Amniotic epithelial cell (primary cell): ENCODE results near the gene TEX26.
A peak's percentile ranks its signal among the peaks of the same experiment; 100 is the strongest.

Source experiments
- DNase-seq: peaks from one replicate; pipeline ENCODE4 v3.0.0-alpha.2; 2010; ENCODE audit warnings: low read depth

Gene TEX26

DNA sequence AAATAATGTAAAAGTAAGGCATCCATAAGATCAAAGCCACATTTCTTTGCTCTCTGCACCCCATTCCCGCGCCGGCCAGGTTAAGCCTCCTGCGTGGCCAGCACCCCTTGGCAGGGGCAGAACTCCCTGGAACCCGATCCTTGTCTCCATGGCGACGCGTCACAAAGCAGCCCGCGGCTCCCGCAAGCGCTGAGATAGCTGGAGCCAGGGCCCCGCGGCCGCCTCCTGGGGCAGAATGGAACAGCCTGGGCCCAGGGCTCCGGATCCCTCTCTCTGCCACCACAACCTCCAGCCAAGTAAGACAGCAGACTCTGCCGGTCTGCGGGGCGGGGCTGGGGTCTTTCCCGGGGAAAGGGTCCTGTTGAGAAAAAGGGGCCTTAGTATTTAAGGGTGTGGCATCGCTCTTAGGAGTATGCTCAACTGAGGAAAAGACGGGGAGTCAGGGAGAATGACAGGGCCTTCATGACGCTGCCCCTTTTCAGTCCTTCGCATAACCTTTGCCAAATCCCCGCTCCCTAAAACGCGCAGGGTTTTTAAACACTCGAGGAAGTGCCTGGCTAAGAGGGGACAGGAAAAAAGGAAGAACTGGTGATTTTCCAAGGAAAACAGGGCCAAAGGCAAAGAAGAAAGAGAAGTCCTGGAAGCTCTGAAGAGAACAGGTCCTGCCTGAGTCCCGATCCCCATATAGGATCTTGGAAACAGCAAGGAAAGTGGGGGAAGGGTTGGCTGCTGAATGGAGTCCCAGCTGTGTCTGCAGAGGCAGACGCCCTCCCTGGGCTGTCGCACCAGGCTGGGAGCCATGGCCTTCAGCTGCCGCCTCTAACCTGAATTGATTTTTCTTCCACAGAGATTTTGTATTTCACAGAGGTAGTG is at the start of gene TEX26:
Gene TEX26, plus strand, starts transcription at position 176 of the 873 bp plus-strand sequence. Its CDS starts 60 bp downstream, at position 236.
- DNase-seq = no peak

DNA sequence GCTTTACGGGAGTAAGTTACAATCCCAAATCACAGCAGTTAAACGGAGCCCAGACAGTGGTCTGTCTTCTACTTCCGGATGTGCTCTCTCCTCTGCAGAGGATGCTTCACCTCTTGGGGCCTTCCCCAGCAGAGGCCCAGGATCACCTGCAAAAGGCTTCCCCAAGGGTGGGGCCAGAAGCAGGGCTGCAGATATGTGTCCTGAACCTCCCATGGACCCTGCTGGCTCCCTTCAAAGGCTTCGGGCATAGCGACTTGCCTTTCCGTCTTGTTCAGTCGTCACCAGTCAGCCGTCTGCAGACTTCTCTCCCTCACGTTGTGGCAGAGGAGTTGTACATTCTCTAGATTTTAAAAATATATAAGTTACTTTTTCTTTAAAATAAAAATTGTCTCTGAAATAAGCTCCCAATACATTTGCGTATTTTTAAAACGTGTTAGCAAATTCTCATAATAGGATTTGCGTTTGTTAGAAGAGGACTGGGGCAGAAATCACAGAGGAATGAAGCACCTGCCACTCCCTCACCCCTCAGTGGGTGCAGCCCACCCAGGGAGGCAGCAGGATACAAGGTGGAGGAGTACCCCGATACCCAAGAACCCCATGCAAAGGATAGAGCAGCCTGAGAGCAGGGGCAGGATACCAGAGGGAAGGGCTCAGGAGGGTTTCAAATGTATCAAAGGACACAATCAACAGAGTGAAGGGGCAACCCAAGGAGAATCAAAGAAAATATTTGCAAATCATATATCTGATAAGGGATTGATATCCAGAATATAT is 49.3 kb upstream of the TEX26 start:
- no peak for DNase-seq

DNA sequence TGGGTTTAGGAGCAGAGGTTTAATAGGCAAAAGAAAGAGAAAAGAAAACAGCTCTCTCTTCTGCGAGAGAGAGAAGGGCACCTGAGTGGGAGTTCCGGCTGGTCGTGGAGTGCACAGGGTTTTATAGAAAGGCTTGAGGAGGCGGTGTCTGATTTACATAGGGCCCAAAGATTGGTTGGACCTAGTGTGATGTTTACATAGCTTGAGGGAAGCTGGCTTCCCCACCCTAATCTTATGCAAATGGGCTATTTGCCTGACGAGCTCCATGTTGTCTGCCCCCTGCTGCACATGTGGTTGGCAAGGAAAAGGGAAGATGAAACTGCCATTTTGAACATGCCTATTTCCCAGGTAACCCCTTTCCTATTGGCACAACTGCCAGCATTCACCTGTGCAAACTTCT is 47.9 kb upstream of the TEX26 start:
- no peak for DNase-seq

DNA sequence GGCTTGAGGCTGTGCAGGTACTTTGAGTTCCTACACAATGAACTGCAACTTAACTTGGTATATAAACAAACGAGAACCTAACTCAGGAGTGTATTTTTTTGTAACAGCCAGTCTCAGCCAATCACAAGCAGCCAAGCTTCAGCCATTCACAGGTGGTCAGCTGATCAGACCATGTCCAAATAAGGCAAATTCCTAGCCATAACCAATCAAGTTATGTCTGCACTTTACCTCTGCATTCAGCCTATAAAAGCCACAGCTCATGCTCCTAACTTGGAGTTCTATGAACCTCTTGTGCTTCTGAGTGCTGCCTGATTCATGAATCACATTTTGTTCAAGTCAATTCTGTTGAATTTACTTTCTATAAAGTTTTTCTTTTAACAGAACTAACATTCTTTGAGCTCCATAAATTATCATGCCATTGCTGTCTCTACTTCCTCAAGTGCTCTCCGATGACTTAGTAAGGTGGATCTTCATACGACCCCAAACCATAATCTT is 43.2 kb upstream of the TEX26 start:
- DNase-seq = no peak

DNA sequence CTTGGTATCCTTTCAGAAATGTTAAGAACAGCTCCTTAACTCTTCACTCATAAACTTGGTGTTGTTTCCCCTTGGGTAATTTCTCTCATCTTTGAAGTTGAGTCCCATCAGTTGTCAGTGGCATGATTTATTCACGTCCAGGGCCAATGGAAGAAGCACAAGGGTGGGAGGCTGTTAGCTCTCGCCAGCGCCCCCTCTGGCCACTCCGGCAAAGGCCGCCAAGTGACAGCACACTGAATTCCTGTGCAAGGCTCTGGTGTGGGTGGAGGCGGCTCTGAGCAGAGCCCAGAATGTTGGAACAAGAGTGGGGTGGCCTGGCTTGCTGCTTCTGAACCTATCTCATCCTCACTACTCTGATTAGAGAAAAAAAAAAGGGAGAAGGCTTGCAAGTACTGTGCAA is 39.5 kb upstream of the TEX26 start:
- peak; percentile 76 for DNase-seq

DNA sequence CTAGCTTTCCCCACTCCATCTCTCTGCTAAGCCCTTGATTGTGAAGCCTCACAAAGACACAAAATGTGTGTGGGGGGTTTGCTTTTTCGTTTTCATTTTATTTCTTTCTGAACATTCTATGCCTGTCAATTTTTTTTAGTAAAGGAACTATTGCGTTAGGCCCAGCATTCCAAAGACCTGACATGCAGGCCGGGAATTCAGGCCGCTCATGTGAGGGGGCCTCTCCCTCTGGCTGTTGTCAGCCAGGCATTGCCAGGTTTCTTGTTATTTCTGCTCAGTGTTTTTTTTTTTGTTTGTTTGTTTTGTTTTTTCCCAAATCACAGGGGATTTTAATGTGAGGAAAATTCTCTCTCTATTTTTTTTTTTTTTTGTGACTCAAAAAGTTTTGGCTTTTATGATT is 36.7 kb upstream of the TEX26 start:
- peak; percentile 94 for DNase-seq

DNA sequence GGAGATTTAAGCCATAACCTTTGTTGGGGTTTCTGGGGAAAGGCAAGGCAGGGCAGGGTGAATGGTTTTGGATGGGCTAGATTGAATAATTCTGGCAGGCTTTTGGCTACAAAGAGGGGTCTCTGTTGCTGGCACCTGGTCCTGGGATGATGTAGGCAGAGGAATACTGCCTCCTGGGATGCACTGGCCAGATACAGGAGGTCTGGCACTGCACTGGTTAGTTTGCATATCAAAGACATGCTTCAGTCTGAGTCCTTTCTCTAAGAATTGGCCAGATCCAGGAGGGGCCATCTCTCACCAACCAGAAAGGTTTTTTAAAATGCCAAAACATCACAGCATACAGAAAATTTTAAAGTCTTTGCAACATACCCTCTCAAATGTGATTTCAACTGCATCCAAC is 34.4 kb upstream of the TEX26 start:
- DNase-seq = no peak

DNA sequence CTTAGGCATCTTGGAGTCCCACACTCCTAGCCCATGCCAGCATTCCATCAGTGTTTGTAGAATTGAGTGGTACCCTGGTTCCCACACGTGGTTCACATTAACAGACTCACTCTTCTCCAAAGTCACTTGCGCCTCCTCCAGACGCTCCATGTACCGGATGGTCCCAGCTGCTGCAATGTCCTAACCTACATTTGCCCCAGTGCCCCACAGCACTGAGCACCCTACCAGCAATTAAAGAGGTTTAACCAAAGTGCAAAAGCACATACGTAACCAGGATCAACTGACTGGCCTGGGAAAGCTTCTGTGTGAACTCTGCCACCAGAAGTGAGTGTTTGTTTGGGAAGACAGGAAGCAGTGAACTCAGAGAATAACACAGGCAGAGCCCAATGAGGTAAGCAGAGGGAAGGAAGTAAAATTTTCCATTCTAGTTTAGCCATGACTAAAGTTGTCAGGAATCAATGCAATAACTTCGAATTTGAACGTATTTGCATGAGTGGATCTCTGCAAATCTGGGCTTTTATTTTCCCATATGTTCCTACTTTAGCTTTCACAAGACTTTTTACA is 33.7 kb upstream of the TEX26 start:
- peak; percentile 84 for DNase-seq

DNA sequence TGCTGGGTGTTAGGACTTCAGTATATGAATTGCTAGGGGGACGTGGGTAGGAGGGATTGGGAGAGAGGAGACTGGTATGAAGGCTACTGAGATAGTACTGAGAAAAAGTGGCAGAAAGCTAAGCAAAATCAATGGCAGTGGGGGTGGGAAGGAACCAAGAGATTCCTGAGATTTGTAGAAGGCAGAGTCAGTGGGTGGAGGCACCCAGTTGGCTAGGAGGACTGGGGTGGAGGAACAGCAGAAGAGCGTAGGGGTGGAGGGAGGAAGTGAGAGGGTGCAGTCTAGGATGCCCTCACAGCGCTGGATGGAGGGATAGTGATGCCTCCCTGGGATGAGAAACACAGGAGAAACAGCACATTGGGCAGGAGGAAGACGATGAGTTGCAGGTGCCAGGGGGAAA is 32.0 kb upstream of the TEX26 start:
- no peak for DNase-seq

DNA sequence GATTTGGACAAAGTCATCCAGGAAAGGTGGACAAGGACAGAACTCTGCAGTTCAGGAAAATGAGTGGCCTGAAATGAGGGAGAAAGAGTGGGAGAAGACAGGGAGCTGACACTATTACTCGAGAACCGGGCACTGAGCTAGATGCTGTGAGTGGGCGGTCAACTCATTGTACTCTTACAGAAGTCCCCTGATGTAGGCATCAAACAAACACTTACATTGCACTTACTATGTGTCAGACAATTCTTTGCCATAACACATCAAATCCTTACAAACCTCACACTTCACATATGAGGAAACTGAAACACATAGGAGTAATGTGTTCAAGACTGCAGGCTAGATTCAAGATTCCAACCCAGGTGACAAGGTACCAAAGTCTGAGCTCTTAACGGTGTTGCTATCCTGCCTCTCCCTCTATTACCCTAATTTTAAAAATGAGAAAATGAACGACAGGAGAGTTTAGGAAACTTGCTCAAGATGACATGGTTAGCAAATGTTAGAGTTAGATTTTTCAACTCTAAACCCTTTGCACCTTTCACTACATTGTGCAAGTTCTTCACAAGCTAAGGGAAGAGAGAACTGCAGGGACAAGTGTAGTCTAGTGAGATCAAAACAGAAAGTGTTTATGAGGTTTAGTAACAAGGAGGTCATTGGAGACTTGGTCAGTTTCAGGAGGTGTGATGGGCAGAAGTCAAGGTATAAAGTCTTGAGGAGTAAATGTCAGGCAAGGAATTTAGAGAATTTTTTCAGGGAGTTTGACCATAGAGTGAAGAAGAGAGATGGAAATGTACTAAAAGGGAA is 31.3 kb upstream of the TEX26 start:
- no peak for DNase-seq

DNA sequence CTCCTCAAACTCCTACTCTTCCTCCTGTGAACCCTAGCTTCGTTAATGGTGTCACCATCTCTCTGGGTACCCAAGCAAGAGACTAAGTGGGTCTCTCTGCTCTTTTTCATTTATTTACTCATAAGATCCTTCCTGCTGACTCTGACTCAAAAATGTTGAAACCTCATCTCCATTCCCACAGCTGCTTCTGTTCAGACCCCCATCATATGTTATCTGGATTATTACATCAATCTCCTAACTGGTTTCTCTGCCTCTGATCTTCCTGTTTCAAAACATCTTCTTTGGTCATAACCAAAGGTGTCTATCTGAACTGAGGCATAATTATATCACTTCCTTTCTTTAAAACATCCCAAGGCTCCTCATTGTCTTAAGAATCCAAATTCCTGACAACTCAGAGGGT is 28.4 kb upstream of the TEX26 start:
- DNase-seq = peak; percentile 80

DNA sequence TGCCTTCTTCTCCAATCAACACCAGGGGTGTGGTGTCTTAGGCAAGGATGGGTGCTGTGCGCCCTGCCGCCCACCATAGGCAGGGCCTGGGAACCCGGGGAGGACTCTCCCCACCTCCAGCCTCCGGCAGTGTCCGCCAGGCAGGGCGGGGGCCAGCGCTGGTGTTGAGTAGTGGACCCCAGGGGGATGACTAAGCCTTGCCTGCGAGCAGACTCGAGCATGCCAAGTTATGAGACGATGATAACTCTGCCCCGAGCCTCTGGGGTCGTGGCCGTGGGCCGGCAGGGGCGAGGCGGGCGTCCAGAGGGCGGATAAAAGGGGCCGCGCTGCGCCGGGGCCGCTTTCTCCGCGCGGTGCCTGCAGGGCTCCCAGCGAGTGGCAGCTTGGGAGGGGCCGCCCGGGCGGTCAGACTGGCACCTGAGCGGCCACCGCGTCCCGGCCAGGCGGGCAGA is 26.5 kb upstream of the TEX26 start, which contains the start of gene MEDAG:
Gene MEDAG, plus strand, starts transcription at position 340 of the 452 bp plus-strand sequence. CDS start 245 bp downstream, outside the sequence.
- DNase-seq = peak; percentile 83

DNA sequence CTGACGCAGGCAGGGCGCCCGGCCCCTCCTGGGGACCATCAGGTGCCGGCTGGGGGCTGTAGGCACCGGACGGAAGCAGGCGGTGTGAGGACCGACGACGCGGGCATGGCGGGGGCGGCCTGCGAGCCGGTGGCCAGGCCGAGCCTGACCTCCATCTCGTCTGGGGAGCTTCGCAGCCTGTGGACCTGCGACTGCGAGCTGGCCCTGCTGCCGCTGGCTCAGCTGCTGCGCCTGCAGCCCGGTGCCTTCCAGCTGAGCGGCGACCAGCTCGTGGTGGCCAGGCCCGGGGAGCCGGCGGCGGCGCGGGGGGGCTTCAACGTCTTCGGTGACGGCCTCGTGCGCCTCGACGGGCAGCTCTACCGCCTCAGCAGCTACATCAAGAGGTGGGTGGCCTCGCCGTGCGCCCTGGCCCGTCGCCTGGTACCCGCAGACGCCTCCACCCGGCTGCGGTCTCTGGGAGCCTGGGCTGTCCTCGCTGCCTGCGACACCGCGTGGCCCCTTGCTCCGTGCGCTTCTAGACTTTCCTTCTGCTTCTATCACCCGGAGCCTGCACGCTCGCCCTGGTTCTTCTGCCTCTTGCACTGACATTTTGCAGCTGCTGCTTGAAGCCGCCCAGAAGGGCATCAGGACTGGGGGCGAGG is 25.9 kb upstream of the TEX26 start:
- no peak for DNase-seq

DNA sequence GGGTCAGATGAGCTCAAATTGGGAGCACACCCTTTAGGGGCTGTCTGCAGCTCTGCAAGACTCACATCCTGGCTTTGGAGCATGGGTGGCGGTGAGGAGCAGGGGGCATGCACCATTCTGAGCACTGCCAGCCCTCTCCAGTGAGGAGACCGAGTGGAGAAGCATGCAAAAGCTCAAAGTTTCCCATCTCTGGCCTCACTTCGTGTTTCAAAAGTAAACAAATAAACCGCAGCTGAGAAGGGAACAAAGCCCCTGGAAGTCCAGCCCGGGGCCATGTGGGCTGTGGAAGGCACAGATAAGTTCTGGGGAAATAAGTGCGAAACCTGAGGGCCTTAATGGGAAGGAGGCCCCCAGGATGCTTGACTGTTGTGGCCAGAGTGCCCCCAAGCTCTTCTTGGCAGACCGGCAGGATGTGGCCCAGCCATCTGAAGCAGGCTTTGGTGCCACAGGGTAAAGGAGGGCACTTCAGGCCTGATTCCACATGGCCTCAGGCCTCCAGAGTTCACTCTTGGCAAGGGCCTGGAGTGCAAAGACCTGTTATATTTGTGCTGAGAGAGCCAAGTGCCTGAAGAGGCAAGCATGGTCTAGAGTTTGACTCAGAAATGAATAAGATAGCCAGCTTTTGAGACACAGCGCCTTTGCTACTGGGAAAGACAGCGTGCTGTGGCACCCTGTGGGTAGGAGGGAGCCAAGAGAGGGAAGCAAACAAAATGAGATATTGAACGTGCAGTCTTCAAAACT is 25.2 kb upstream of the TEX26 start:
- peak; percentile 71 for DNase-seq

DNA sequence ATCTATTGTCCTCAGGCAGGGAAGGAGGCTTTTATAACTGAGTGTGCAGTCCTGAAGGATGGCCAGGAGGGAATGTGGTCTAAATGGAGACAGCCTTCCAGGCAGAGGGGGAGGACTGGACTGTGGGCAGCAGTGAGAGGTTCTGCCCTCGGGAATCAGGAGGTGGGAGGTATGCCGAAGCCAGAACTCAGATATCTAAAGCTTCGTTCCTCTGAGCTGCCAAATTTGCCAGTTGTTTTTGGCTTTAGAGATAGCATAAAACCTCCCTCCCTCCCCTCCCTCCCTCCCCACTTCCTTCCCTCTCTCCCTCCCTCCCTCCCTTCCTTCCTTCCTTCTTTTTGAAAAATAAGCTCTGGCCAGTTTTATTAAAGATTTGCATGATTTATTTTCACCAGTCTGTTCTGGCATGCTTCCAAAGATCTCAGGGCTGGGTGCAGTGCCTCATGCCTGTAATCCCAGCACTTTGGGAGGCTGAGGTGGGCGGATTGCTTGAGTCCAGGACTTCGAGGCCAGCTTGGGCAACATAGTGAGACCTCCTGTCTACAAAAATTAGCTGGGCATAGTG is 24.0 kb upstream of the TEX26 start:
- peak; percentile 95 for DNase-seq

DNA sequence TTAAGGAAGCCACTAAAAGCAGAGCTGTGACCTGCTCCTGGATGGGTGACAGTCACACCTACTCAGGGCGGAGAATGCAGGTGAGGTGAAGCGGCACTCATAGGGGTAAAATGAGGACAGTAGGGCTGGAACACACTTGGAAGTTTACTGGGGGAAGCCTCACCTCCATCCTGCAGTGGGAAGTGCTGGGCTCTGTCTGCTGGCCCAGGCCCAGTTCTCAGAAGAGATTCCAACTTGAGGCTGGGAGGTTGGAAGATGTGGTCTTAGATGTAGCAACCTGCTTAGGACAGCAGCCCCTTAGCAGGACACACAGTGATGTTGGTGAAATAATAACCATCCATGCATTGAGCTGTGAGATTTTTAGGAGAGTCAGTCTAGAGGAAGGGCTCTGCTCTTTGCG is 21.8 kb upstream of the TEX26 start:
- DNase-seq = no peak

DNA sequence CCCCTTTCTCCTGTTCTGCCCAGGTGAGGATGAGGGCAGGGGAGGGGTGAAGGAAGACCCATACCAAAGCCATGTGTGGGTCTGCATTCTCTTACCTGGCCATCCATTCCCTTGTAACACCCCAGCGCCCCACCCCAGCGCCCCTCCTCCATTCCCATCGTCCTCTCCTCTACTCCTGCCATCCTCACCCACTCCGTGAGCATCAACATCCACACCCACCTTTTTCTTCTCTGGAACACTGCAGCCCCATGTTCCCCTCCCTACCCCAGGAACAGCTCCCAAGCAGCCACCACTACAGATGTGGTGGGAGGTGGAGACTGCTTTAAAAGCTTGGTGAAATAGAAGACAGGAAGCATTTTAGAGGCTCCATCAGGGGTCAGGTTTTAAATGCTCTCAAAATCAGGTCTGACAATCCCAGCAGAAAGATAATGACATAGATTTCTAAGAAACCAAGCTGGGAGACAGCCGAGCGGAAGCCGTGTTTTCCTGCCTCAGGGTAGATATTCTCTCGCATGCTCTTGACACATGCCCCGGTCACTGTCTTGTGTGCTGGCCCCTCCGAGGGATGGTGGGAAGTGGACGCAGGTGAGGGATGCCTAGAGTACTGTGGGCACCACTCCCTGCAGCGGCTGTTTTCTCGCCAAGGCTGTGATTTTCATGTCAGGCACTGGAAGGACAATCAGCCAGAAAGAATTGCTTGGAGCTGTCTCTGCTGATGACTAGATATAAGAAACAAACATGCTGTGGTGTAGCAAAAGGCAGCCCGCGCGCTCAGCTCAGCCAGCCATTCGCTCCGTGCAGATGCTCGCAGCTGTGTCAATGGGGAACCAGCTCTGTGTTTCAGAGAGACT is 16.5 kb upstream of the TEX26 start:
- no peak for DNase-seq

DNA sequence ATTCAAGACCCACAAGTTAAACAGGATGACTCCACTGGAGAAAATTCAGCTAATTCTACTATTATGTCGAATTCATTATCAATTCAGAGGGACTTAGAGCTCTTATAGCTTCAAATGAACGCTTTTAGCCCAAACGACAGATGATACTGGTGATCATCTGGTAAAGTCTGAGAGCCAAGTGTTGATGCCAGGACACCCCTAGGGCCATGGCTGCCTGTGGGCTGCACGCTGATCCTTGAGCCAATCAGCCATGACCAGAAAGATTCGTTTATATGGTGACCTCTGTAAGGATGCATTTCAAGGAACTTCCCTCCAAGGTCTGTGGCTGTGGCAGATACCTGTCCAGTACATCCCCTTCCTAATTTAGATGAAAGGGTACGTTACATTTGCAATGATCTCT is 15.5 kb upstream of the TEX26 start:
- DNase-seq = no peak
